Neutrophil (primary cell): ENCODE data around the gene JKAMP.

Experiments used
- H3K27ac ChIP-seq: fragments of 200-600 bp; sonication (generic); 2 replicates; pipeline ENCODE4 v1.5.1; 2016; ENCODE audit warnings: mild to moderate bottlenecking, moderate library complexity
- H3K27me3 ChIP-seq: fragments of 200-600 bp; sonication (generic); 2 replicates; pipeline ENCODE4 v1.6.0; 2016; ENCODE audit warnings: mild to moderate bottlenecking
- H3K36me3 ChIP-seq: fragments of 200-600 bp; sonication (generic); 2 replicates; pipeline ENCODE4 v1.5.1; 2017
- H3K4me1 ChIP-seq, 2 experiments: fragments of 200-600 bp in 1 of 2; sonication (generic) in 1 of 2; 1 replicate in 1 of 2; 2 replicates in 1 of 2; pipeline versions ENCODE4 v1.5.1 to v1.6.1; 2013 to 2016; ENCODE audit warnings: low read depth in 1 of 2, low read length in 1 of 2, mild to moderate bottlenecking in 1 of 2, moderate library complexity in 1 of 2; ENCODE audit not compliant: control insufficient read depth in 1 of 2, insufficient read depth in 1 of 2
- H3K4me3 ChIP-seq, 2 experiments: fragments of 200-600 bp in 1 of 2; sonication (generic) in 1 of 2; 1 replicate in 1 of 2; 2 replicates in 1 of 2; pipeline ENCODE4 v1.5.1; 2013 to 2016; ENCODE audit warnings: low read depth in 1 of 2, low read length in 1 of 2, mild to moderate bottlenecking in 1 of 2, moderate library complexity in 1 of 2
- H3K9me3 ChIP-seq: fragments of 200-600 bp; sonication (generic); 2 replicates; pipeline ENCODE4 v1.5.1; 2016
- CTCF ChIP-seq: fragments of 200-600 bp; sonication (generic); IDR thresholded peaks from 2 replicates; pipeline ENCODE4 v1.5.1; 2016; ENCODE audit warnings: antibody characterized with exemption

The JKAMP gene

GRCh38 chr14:59461891-59462290, 22.4 kb upstream of the JKAMP start:
- TF ChIP-seq CTCF: no peak
- Histone ChIP-seq H3K4me3 (no peak overlapping the region), H3K4me1 (peaks cover 11 to 19% of the 10 kb centered on the region in 2 experiments), H3K27ac (no peak overlapping the region), H3K27me3 (peaks cover 56% of the 10 kb centered on the region), H3K9me3 (no peaks in the 10 kb centered on the region), H3K36me3 (no peaks in the 10 kb centered on the region)

GRCh38 chr14:59463787-59464485, 20.4 kb upstream of the JKAMP start:
- no peak for TF ChIP-seq CTCF
- no peak overlapping the region for H3K27ac ChIP-seq

DNA sequence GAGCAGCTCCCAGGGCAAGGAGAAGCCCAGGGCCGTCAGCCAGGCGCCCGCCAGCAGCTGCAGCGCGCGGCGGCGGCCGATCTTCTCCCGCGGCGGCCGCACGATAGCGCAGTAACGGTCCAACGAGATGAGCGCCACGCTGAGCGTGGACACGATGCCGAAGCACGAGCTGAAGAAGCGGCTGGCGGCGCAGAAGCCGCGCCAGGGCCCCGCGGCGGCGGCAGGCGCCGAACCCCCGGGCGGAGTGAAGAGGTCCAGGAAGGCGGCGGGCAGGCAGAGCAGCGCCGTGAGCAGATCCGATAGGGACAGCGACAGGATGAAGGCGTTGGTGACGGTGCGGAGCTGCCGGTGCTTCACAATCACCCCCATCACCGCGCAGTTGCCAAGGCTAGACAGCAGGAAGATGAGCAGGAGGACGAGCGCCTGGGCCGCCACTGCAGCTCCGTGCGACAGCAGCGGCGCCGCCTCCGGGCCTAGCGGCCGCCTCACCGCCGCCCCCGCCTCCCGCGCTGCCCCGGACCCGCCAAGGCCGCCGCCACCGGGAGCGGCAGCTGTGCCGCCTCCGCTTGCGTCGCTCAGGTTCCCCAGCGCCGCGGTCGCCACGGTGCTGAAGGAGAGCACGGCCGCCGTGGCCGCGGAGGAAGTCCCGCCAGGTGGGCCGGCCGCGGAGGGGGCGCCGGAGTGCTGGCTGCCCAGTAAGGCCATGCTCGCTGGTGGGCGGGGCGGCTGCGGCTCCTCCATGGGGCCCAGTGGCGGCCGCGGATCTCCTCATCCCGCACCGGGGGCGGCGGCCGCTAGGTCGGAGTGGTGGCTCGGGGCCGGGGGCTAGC, 19.6 kb upstream of the JKAMP start:
- peaks cover 11 to 19% of the 10 kb centered on the region in 2 experiments for H3K4me1 ChIP-seq
- H3K9me3 ChIP-seq: no peaks in the 10 kb centered on the region
- H3K27me3 ChIP-seq: peaks cover 66% of the 10 kb centered on the region
- H3K4me3 ChIP-seq: peak overlapping the region; percentile 24 to 55
- no peaks in the 10 kb centered on the region for H3K36me3 ChIP-seq
- no peak overlapping the region for H3K27ac ChIP-seq
- TF ChIP-seq CTCF: no peak

More at GRCh38 chr14:59463787-59464485, 20.4 kb upstream of the JKAMP start:
- Histone ChIP-seq H3K4me1 (peaks cover 11 to 19% of the 10 kb centered on the region in 2 experiments), H3K36me3 (no peaks in the 10 kb centered on the region), H3K4me3 (peak overlapping the region; percentile 24 to 55), H3K9me3 (no peaks in the 10 kb centered on the region), H3K27me3 (peaks cover 66% of the 10 kb centered on the region)

GRCh38 chr14:59465316-59466135, 18.8 kb upstream of the JKAMP start, which contains the start of gene GPR135:
Gene GPR135, minus strand, starts transcription at chr14:59465380. Its CDS starts 154 bp downstream, at chr14:59465226.
- H3K27me3 ChIP-seq: peaks cover 66% of the 10 kb centered on the region
- no peak for TF ChIP-seq CTCF
- H3K9me3 ChIP-seq: no peaks in the 10 kb centered on the region
- H3K4me1 ChIP-seq: peaks cover 11 to 19% of the 10 kb centered on the region in 2 experiments
- peak within 1 kb of the TSS; percentile 24 to 55 for H3K4me3 ChIP-seq
- no peaks in the 10 kb centered on the region for H3K36me3 ChIP-seq
- no peak within 1 kb of the TSS for H3K27ac ChIP-seq

- H3K36me3 ChIP-seq: no peaks in the 10 kb centered on the region
- no peaks in the 10 kb centered on the region for H3K27me3 ChIP-seq
- H3K4me1 ChIP-seq: no peaks in the 10 kb centered on the region
- no peak overlapping the region for H3K27ac ChIP-seq
- H3K9me3 ChIP-seq: no peaks in the 10 kb centered on the region
- TF ChIP-seq CTCF: no peak
- H3K4me3 ChIP-seq: no peak overlapping the region
These were observed 10.1 kb upstream of the JKAMP start for GRCh38 chr14:59474172-59474571.
